HepG2 (cell line): ENCODE results near the gene LINGO3. TPM values are rescaled to one million over a fixed set of nuclear protein-coding genes. Genes with fewer than 3 reads are reported as not detected.

Experiments used
- ATAC-seq: fragments of 200-7000 bp; cut with Tn5 transposase; 3 replicates; pipeline ENCODE4 v1.9.1; 2020; ENCODE audit warnings: mild to moderate bottlenecking, moderate library complexity
- BruUV-seq: library from RNA; stranded (reverse); fragments of 400-500 nt; replicated peaks from 2 replicates; lab custom pipeline; 2021; lab: Mats Ljungman, UMichigan
- CTCF ChIA-PET: fragments of 300-600 bp; formaldehyde crosslinking; extraction: SDS; loops from one replicate; lab custom pipeline; 2021; ENCODE audit warnings: low total read pairs, inconsistent platforms, low intra/inter-chr PET ratio; lab: Yijun Ruan, JAX
- POLR2A ChIA-PET: fragments of 350-600 bp; sonication (Branson Sonifier 250); formaldehyde crosslinking; loops from one replicate; lab custom pipeline; 2020; ENCODE audit warnings: antibody characterized with exemption, inconsistent platforms; lab: Yijun Ruan, JAX
- DNase-seq: peaks from one replicate; pipeline ENCODE4 v3.0.0-alpha.2; 2015; ENCODE audit warnings: low spot score
- FAIRE-seq: peaks from 3 replicates; lab custom pipeline; 2011; peaks lifted over from hg19 to GRCh38; lab: Jason Lieb, UNC
- H2AFZ ChIP-seq: one replicate; pipeline ENCODE4 v1.6.1; 2011; ENCODE audit warnings: low read length, inconsistent platforms
- H3K27ac ChIP-seq: fragments of 300-600 bp; 3 replicates; pipeline ENCODE4 v1.8.0; 2011; ENCODE audit warnings: mixed run types, mild to moderate bottlenecking, mixed read lengths, low read length, inconsistent platforms; ENCODE audit not compliant: insufficient read depth; ENCODE audit errors: extremely low read length
- H3K27me3 ChIP-seq, 2 experiments: fragments of 200-600 bp in 1 of 2; 2 replicates in 1 of 2; 3 replicates in 1 of 2; pipeline versions ENCODE4 v1.6.0 to v1.8.0; 2011; ENCODE audit warnings: low read length in 2 of 2, mild to moderate bottlenecking in 2 of 2, moderate library complexity in 2 of 2, inconsistent platforms in 1 of 2; ENCODE audit not compliant: insufficient read depth in 2 of 2, control insufficient read depth in 1 of 2
- H3K36me3 ChIP-seq, 2 experiments: fragments of 200-600 bp in 1 of 2; replicated peaks in 1 of 2; 2 replicates in 1 of 2; 3 replicates in 1 of 2; pipeline versions ENCODE4 v1.5.1 to v1.8.0; 2011; ENCODE audit warnings: low read length in 2 of 2, inconsistent platforms in 1 of 2; ENCODE audit not compliant: insufficient read depth in 2 of 2, control insufficient read depth in 1 of 2
- H3K4me1 ChIP-seq: 2 replicates; pipeline ENCODE4 v1.5.1; 2012; ENCODE audit warnings: low read length, inconsistent platforms; ENCODE audit not compliant: insufficient read depth
- H3K4me2 ChIP-seq: 2 replicates; pipeline ENCODE4 v1.6.0; 2011; ENCODE audit warnings: low read depth, low read length, inconsistent platforms
- H3K4me3 ChIP-seq, 3 experiments: fragments of 200-600 bp in 1 of 3; sonication (generic), shearing (Covaris generic) in 1 of 3; replicated peaks in 1 of 3; 2 replicates each; pipeline ENCODE4 v1.5.1; 2011 to 2016; ENCODE audit warnings: low read length in 3 of 3, inconsistent platforms in 2 of 3, low read depth in 2 of 3, mild to moderate bottlenecking in 2 of 3, control low read depth in 1 of 3, mixed read lengths in 1 of 3; ENCODE audit not compliant: insufficient read depth in 1 of 3
- H3K79me2 ChIP-seq: one replicate; pipeline ENCODE4 v1.6.1; 2011; ENCODE audit warnings: low read length, inconsistent platforms; ENCODE audit not compliant: insufficient read depth
- H3K9ac ChIP-seq: 2 replicates; pipeline ENCODE4 v1.6.0; 2011; ENCODE audit warnings: mild to moderate bottlenecking, low read depth, low read length, inconsistent platforms; ENCODE audit not compliant: insufficient read depth
- H3K9me3 ChIP-seq: 2 replicates; pipeline ENCODE4 v1.5.1; 2012; ENCODE audit warnings: mild to moderate bottlenecking, low read length
- H4K20me1 ChIP-seq: 2 replicates; pipeline ENCODE4 v1.6.0; 2011; ENCODE audit warnings: inconsistent platforms, mild to moderate bottlenecking, low read length, moderate library complexity; ENCODE audit not compliant: insufficient read depth
- MAX ChIP-seq: IDR thresholded peaks from 2 replicates; pipeline ENCODE4 v1.6.1; 2012; ENCODE audit warnings: inconsistent platforms
- PATZ1 ChIP-seq: sonication (generic); formaldehyde crosslinking; IDR thresholded peaks from 2 replicates; pipeline ENCODE4 v1.4.0; 2020; ENCODE audit warnings: missing genetic modification reagents
- ZFY ChIP-seq: sonication (generic); formaldehyde crosslinking; IDR thresholded peaks from 2 replicates; pipeline ENCODE4 v1.4.0; 2020; ENCODE audit warnings: missing genetic modification reagents
- ZNF121 ChIP-seq: sonication (generic); formaldehyde crosslinking; IDR thresholded peaks from 2 replicates; pipeline ENCODE4 v1.5.0; 2020; ENCODE audit warnings: mild to moderate bottlenecking, missing genetic modification reagents
- ZNF205 ChIP-seq: IDR thresholded peaks from 2 replicates; pipeline ENCODE4 v1.6.1; 2018; ENCODE audit warnings: missing biosample characterization, missing genetic modification reagents
- ZNF609 ChIP-seq: sonication (generic); formaldehyde crosslinking; IDR thresholded peaks from 2 replicates; pipeline ENCODE4 v1.4.0; 2020; ENCODE audit warnings: mild to moderate bottlenecking, missing genetic modification reagents, borderline replicate concordance
- WGBS: methylation state at CpG from one replicate; pipeline ENCODE4 v1.1.6; 2017; ENCODE audit warnings: low lambda C conversion rate; 5-methylcytosine and 5-hydroxymethylcytosine counted together
- in situ Hi-C: cut with HindIII; loops from 2 replicates; pipeline ENCODE4 v1.10.0; 2017; ENCODE audit warnings: low pct_unique_long_range_greater_than_20kb; ENCODE audit not compliant: extremely low pct_ligation_motif_present
- intact Hi-C: fragments of 100-400 bp; cut with micrococcal nuclease; formaldehyde crosslinking; loops from one replicate; pipeline ENCODE4 v1.10.0; 2022; ENCODE audit not compliant: unreplicated experiment
- polyA plus RNA-seq, 8 experiments: library from polyadenylated mRNA; depleted of rRNA in 3 of 8; stranded (reverse) in 7 of 8; unstranded in 1 of 8; fragments of >200 nt; fragmentation: Illumina TruSeq in 4 of 8; extraction: Trizol in 4 of 8; gene quantifications; 2 replicates each; pipeline versions ENCODE4 v1.2.1 to v1.2.3, GENCODE V29; 2011 to 2016; ENCODE audit warnings: low read depth in 4 of 8, missing spikeins in 1 of 8, mixed read lengths in 1 of 8; ENCODE audit not compliant: insufficient read depth in 1 of 8
- total RNA-seq, 5 experiments: library from RNA; depleted of rRNA; stranded (reverse); fragments of >200 nt; fragmentation: Illumina TruSeq; extraction: Trizol; gene quantifications; 2 replicates each; pipeline ENCODE4 v1.2.3, GENCODE V29; 2016; ENCODE audit warnings: low read depth in 1 of 5

The LINGO3 gene
- total and polyA plus RNA-seq, 2 of the 13 experiments (the other 11 are each of a cell fraction or from before 2014, with no cell fraction given): not detected

DNA sequence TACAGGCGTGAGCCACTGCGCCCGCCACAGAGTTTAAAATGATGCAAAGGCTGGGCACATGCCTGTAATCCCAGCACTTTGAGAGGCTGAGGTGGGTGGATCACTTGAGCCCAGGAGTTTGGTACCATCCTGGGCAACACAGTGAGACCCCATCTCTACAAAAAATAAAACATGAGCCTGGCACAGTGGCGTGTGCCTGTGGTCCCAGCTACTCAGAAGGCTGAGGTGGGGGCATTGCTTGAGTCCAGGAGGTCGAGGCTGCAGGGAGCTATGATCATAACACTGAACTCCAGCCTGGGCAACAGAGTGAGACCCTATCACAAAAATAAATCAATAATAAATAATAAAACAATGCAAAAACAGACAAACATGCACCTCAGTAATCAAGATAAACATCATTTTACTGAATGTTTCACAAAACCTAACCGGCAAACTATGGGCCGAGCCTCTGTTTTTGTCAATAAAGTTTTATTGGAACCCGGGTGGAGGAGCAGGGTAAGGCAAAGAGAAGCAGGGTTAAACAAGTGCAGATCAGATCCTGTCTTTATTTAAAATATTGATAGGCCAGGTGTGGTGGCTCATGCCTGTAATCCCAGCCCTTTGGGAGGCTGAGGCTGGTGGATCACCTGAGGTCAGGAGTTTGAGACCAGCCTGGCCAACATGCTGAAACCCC lies 24.0 kb downstream of the LINGO3 start:
- Histone ChIP-seq H3K9me3 (no peaks in the 10 kb centered on the region), H3K79me2 (no peaks in the 10 kb centered on the region), H3K27ac (no peak overlapping the region), H3K9ac (no peak overlapping the region), H4K20me1 (peaks cover 2% of the 10 kb centered on the region), H3K4me1 (peaks cover 30% of the 10 kb centered on the region), H3K4me2 (no peak overlapping the region), H3K4me3 (no peak overlapping the region), H2AFZ (no peak overlapping the region), H3K36me3 (no peaks in the 10 kb centered on the region), H3K27me3 (peaks cover 10 to 50% of the 10 kb centered on the region in 2 experiments)
- DNase-seq: no peak
- no peak for FAIRE-seq
- intact Hi-C loops: no loop called here
- in situ Hi-C loops: no loop called here
- no peak for ATAC-seq
- ChIA-PET CTCF (no interaction called here), POLR2A (no interaction called here)
- BruUV-seq: no TSS peak
- WGBS: 73% methylated on average over 8 of the region's 8 CpGs
- no peak for TF ChIP-seq ZNF609 (CRISPR knock-in tag)
- no peak for TF ChIP-seq ZNF205
- peak; percentile 40; the same call in 1 of the 2 replicates for TF ChIP-seq ZNF121 (CRISPR knock-in tag)
- no peak for TF ChIP-seq MAX
- no peak for TF ChIP-seq ZFY
- no peak for TF ChIP-seq PATZ1 (CRISPR knock-in tag)
